HCT116 (cell line): ENCODE measurements around the gene MUC4. TPM values are rescaled to one million over a fixed set of nuclear protein-coding genes. Genes with fewer than 3 reads are reported as not detected.
A peak's percentile ranks its signal among the peaks of the same experiment; 100 is the strongest.

Experiments used
- ATAC-seq: fragments of 200-7000 bp; cut with Tn5 transposase; 2 replicates; pipeline ENCODE4 v1.9.1; 2020; ENCODE audit warnings: mild to moderate bottlenecking, moderate library complexity
- BruUV-seq: library from RNA; stranded (reverse); fragments of 400-500 nt; replicated peaks from 2 replicates; lab custom pipeline; 2021; lab: Mats Ljungman, UMichigan
- CTCF ChIA-PET: fragments of 300-600 bp; sonication (Branson Sonifier 250); formaldehyde crosslinking; loops from one replicate; lab custom pipeline; 2021; ENCODE audit warnings: antibody characterized with exemption; lab: Charles Lee
- POLR2A ChIA-PET: fragments of 300-600, 350-600 bp; sonication (Branson Sonifier 250); formaldehyde crosslinking; loops from one replicate; lab custom pipeline; 2021; ENCODE audit warnings: antibody characterized with exemption; lab: Charles Lee
- RAD21 ChIA-PET, 2 experiments: fragments of 300-600 bp; sonication (Branson Sonifier 250); formaldehyde crosslinking; loops; one replicate each; lab custom pipeline; 2023; ENCODE audit warnings: low total read pairs in 2 of 2; ENCODE audit not compliant: uncharacterized antibody in 2 of 2, unreplicated experiment in 2 of 2, low non-redundant PET in 1 of 2; lab: Charles Lee
- DNase-seq: peaks from one replicate; pipeline ENCODE4 v3.0.0-alpha.2; 2010; ENCODE audit warnings: low read depth, low spot score
- H2AFZ ChIP-seq: fragments of 200-600 bp; shearing (Covaris generic), sonication (generic); 2 replicates; pipeline ENCODE4 v1.6.1; 2017; ENCODE audit warnings: low read depth, mixed run types, mixed read lengths, antibody characterized with exemption, low read length; ENCODE audit not compliant: poor library complexity, severe bottlenecking
- H3K27ac ChIP-seq: 2 replicates; pipeline ENCODE4 v1.5.1; 2012; ENCODE audit warnings: low read depth, low read length
- H3K27me3 ChIP-seq: fragments of 200-600 bp; sonication (generic); 2 replicates; pipeline ENCODE4 v1.6.1; 2016; ENCODE audit warnings: mixed run types, low read length, mixed read lengths; ENCODE audit not compliant: insufficient read depth
- H3K36me3 ChIP-seq, 2 experiments: fragments of 200-500 bp in 1 of 2; fragments of 200-600 bp in 1 of 2; sonication (Bioruptor generic) in 1 of 2; sonication (generic) in 1 of 2; 2 replicates each; pipeline versions ENCODE4 v1.5.1 to v1.6.1; 2014 to 2016; ENCODE audit warnings: low read length in 2 of 2, inconsistent platforms in 1 of 2, mixed read lengths in 1 of 2, mixed run types in 1 of 2; ENCODE audit not compliant: insufficient read depth in 2 of 2, control insufficient read depth in 1 of 2
- H3K4me1 ChIP-seq, 2 experiments: fragments of 200-600 bp in 1 of 2; sonication (generic) in 1 of 2; 2 replicates each; pipeline versions ENCODE4 v1.5.1 to v1.6.1; 2012 to 2017; ENCODE audit warnings: low read length in 2 of 2, inconsistent platforms in 1 of 2, mild to moderate bottlenecking in 1 of 2, mixed read lengths in 1 of 2, mixed run types in 1 of 2, moderate library complexity in 1 of 2; ENCODE audit not compliant: insufficient read depth in 2 of 2, control insufficient read depth in 1 of 2
- H3K4me2 ChIP-seq: fragments of 200-600 bp; sonication (generic); 2 replicates; pipeline ENCODE4 v1.6.1; 2017; ENCODE audit warnings: mixed run types, low read length, mixed read lengths
- H3K4me3 ChIP-seq, 2 experiments: fragments of 200-600 bp in 1 of 2; sonication (generic) in 1 of 2; replicated peaks in 1 of 2; 2 replicates each; pipeline ENCODE4 v1.5.1; 2011 to 2016; ENCODE audit warnings: low read length in 2 of 2, control low read depth in 1 of 2, low read depth in 1 of 2, mild to moderate bottlenecking in 1 of 2, mixed read lengths in 1 of 2, mixed run types in 1 of 2
- H3K79me2 ChIP-seq: fragments of 200-600 bp; sonication (generic); 2 replicates; pipeline ENCODE4 v1.6.1; 2017; ENCODE audit warnings: mild to moderate bottlenecking, mixed run types, low read length, moderate library complexity, mixed read lengths; ENCODE audit not compliant: insufficient read depth
- H3K9ac ChIP-seq: fragments of 200-600 bp; sonication (generic); 2 replicates; pipeline ENCODE4 v1.6.1; 2016; ENCODE audit warnings: low read length, mixed read lengths
- H3K9me2 ChIP-seq: fragments of 200-600 bp; sonication (generic), shearing (Covaris generic); 2 replicates; pipeline ENCODE4 v1.6.1; 2017; ENCODE audit warnings: mixed run types, mild to moderate bottlenecking, moderate library complexity; ENCODE audit not compliant: insufficient read depth
- H3K9me3 ChIP-seq, 2 experiments: fragments of 200-500 bp in 1 of 2; fragments of 200-600 bp in 1 of 2; sonication (Bioruptor generic) in 1 of 2; sonication (generic) in 1 of 2; 2 replicates each; pipeline ENCODE4 v1.6.1; 2014 to 2017; ENCODE audit warnings: low read length in 2 of 2, mixed read lengths in 2 of 2, inconsistent platforms in 1 of 2, low read depth in 1 of 2, mild to moderate bottlenecking in 1 of 2, mixed run types in 1 of 2, moderate library complexity in 1 of 2; ENCODE audit not compliant: control insufficient read depth in 1 of 2, insufficient read depth in 1 of 2
- H4K20me1 ChIP-seq: fragments of 200-600 bp; sonication (generic), shearing (Covaris generic); 2 replicates; pipeline ENCODE4 v1.6.1; 2017; ENCODE audit warnings: mixed run types, mild to moderate bottlenecking, moderate library complexity; ENCODE audit not compliant: insufficient read depth
- EZH2 ChIP-seq: fragments of 200-600 bp; sonication (generic); IDR thresholded peaks from 2 replicates; pipeline ENCODE4 v1.6.1; 2017; ENCODE audit warnings: antibody characterized with exemption, mixed run types
- EZH2phosphoT487 ChIP-seq: fragments of 200-600 bp; IDR thresholded peaks from 2 replicates; pipeline ENCODE4 v1.6.1; 2018; ENCODE audit warnings: antibody characterized with exemption, borderline replicate concordance
- FOSL1 ChIP-seq: IDR thresholded peaks from 2 replicates; pipeline ENCODE4 v1.6.1; 2012; ENCODE audit warnings: low read depth
- JUND ChIP-seq: IDR thresholded peaks from 2 replicates; pipeline ENCODE4 v1.6.1; 2012
- REST ChIP-seq: IDR thresholded peaks from 2 replicates; pipeline ENCODE4 v1.6.1; 2012; ENCODE audit warnings: low read depth
- SIN3A ChIP-seq: IDR thresholded peaks from 2 replicates; pipeline ENCODE4 v1.6.1; 2012; ENCODE audit warnings: low read depth
- intact Hi-C: fragments of 100-400 bp; cut with micrococcal nuclease; formaldehyde crosslinking; loops from 2 replicates; pipeline ENCODE4 v1.10.0; 2022
- total RNA-seq: library from RNA; stranded (reverse); gene quantifications from one replicate; pipeline ENCODE4 v1.2.1, GENCODE V29; 2021; ENCODE audit not compliant: unreplicated experiment

Gene MUC4
- total RNA-seq, 1 experiment from 2014 or later = 0.64 TPM

- no peak overlapping the region for H3K27ac ChIP-seq
- H3K4me2 ChIP-seq = peak overlapping the region; percentile 61
- peak; percentile 13 for DNase-seq
- H3K9me3 ChIP-seq = no peaks in the 10 kb centered on the region
- no peaks in the 10 kb centered on the region for H3K9me2 ChIP-seq
- peak overlapping the region; percentile 25; the same call in 1 of the 2 replicates for H3K9ac ChIP-seq
- RAD21 ChIA-PET = no interaction called here
- no peaks in the 10 kb centered on the region for H3K79me2 ChIP-seq
- TF ChIP-seq EZH2 = no peak
- TF ChIP-seq SIN3A = no peak
- TF ChIP-seq FOSL1 = peak; percentile 79
- TF ChIP-seq JUND = peak; percentile 86
- TF ChIP-seq EZH2phosphoT487 = no peak
- no peak for TF ChIP-seq REST
- H3K27me3 ChIP-seq = no peaks in the 10 kb centered on the region
- H2AFZ ChIP-seq = no peak overlapping the region
- H3K4me3 ChIP-seq = no peak overlapping the region; a peak in 1 of 4 replicates
- H3K4me1 ChIP-seq = peaks cover 7 to 19% of the 10 kb centered on the region in 2 experiments
- BruUV-seq = no TSS peak
- POLR2A ChIA-PET = no interaction called here
- no peaks in the 10 kb centered on the region for H4K20me1 ChIP-seq
- ATAC-seq = peak; percentile 78
- no peaks in the 10 kb centered on the region for H3K36me3 ChIP-seq
- intact Hi-C loops = no loop called here
- CTCF ChIA-PET = interaction anchor here (0.5 to 1.0 kb wide), 2 partner anchors 36 to 1985 kb away, joined by 3 read pairs; no protein-coding TSS in a partner anchor
Observed at GRCh38 chr3:195815169-195815771, 3.5 kb upstream of the MUC4 start.
